Hematopoietic multipotent progenitor cell treated with erythropoietin and hydrocortisone succinate and interleukin-3 and kit ligand, for 8 days (in vitro differentiated cells): ENCODE data around the gene PPP1R36.
"Not testable (repeated sequence)": the region's sequence is repeated elsewhere in the genome, so short reads cannot be mapped to it uniquely, and the experiment has no call there.

ENCODE experiments used
- DNase-seq: peaks from one replicate; pipeline ENCODE4 v3.0.0-alpha.2; 2015

PPP1R36 gene

DNA sequence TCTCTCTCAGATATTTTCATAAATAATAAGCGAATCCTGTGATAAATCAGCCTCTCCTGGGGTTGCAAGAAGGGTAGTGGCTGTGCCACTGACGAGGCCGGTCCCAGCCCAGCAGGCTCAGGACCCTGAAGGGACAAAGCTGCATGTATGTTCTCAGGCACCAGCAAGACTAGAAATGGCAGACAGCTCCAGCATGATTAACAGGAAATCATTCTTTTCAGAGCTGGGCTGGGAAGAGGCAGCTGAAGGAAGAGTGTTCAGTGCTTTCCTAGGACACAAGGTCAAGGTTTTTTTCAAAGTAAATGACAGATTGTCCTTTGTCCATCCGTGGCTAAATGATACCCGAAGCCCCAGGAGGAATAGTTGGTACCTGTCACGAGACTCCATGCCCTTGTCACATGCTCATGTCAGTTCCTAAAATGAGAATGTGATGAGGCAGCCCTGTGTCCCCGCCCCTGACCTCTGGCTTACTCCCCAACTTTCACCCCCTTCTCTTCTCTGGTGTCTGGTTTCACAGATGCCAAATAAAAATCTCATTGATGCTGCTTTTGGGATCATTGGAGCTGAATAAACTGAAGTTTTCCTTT is 65.1 kb downstream of the PPP1R36 start:
- DNase-seq = no peak

DNA sequence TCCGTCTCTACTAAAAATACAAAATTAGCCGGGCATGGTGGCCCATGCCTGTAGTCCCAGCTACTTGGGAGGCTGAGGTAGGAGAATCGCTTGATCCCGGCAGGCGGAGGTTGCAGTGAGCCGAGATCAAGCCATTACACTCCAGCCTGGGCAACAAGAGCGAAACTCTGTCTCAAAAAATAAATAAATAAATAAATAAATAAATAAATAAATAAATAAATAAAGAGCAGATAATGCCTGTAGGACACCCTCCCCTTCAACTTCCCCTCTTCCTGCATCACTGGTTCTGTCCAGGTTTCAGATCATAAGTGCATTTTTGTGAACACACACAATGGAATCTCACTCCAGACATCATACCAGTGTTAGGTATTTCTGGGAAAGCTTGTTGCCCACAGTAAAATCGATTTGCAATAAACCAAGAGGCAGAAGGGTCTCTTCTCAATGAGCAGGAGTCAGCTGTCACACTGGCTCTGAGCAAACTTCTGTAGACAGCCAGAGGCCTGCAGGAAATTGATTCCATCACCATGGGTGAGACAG is 68.2 kb downstream of the PPP1R36 start:
- not testable (repeated sequence) for DNase-seq

DNA sequence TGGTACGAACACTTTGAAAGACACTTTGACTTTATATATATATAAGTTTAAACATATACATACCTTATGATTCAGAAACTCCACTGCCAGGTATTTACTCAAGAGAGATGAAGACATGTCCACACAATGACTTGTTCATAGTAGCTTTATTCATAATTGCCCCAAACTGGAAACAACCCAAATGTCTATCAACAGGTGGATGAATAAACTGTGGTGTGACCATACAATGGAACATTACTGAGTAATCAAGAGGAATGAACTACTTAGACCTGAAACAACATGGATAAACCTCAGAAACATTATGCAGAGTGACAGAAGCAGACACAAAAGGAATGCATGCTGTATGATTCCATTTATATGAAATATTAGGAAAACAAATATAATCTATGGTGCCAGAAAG is 71.1 kb downstream of the PPP1R36 start:
- no peak for DNase-seq

DNA sequence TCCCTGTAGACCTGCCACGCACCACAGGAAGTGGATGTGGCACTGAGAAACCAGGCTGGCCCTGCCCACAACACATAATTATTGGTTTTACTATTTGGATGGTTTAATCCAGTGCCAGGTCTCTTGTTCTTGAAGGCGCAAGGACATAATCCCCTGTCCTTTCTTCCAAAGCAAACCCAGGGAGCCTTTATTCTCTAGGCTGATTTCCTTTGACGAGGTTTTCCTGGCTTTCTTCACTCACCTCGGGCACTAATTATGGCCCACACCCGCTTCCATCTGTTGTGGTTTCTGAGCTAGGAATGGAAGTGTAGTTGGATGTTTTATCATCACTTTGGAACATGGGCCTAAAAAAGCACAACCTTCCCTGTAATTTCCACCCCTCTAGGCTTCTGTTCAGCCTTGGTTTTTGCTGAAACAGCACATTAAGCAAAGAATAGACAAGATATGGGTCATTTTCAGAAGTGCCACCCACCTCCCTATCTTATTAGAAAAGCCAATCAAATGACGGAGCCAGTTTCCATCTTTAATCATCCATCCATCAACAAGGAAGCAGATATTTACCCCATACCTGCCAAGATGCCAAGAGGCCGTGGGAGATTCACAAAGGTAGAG is 73.9 kb downstream of the PPP1R36 start:
- DNase-seq = no peak

DNA sequence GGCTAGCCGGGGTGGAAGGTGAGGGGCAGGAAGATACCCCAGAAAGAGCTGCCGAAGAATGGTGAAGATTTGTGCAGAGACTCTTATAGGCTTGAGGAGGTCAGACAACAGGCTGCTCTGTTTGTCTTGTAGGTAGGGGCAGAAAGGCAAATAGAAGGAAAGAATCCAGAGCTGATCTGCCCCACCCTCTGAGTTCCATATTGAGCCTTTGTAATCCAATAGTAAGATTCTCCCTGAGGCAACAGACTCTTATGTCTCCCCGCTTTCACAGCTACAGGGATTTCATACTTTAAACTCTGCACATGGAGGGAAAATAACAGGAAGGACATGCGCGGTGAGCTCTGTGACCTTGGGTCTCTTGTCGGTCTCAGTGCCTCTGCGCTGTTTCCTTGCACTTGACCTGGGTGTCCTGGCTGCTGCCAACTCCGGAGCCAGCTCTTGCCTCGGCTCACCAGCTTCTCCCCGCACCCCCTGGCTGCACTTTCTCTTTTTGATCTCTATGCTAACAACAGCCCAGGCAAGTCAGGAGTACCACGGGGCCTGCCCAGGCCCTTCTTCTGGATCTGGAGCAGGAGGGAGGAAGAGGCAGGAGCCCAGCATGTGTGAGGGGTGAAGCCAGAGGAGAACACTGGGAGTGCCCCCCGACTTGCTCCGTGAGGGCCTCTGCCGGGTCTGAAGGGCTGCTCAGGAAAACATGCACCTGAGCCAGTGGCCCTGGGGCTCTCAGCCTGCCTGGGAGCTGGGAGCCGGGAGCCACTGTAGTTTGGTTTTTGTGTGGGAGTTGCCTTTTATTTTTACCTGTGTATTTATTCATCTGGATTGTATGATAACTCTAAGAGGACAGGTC is 75.8 kb downstream of the PPP1R36 start:
- no peak for DNase-seq

DNA sequence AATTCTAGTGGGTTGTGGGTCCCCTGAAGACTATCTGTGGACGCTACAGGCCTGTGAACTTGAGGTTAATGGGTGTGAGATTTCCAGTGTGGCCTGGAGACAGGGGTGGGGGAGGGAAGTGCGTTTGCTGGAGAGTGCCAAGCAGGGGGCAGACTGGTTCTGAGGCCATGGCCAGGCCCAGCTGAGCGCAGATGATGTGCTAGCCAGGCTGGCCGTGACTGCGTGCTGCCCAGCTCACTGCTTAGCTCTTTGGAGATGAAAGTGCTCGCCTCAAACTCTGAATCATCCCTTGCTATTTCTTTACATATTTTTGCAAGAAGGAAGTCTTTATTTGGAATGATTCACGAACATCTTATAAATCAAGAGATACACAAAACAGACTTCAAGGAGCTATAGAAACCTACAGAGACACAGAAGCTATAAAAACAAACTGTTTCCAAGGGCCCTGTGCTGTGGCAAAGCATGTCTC is 79.2 kb downstream of the PPP1R36 start:
- no peak for DNase-seq

DNA sequence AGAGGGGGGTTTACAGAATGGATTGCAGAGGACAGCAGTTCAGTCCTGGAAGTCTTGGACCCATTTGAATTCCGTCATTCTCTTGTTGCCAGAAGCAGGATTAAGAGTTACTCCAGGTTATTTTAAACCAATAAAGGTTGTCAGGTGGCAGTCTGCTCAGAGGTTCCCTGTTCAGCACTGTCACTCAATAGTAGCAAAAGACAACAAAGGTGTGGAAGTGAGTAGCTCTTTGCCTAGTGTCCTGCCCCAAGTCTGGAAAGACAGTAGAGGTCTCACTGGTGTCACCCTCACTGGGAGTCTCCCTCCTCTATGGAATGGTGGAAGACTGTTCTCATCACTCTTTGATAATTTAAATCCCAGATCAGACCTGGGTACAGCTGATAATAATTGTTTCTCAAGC is 81.0 kb downstream of the PPP1R36 start:
- no peak for DNase-seq

DNA sequence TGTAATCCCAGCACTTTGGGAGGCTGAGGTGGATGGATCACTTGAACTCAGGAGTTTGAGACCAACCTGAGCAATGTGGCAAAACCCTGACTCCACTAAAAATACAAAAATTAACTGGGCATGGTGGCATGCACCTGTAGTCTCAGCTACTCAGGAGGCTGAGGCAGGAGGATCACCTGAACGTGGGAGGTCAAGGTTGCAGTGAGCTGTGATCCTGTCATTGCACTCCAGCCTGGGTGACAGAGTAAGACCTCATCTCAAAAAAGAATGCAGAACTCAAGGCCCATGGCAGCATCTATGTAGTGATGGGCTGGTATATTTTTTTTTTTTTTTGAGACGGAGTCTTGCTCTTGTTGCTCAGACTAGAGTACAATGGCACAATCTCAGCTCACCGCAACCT is 81.5 kb downstream of the PPP1R36 start:
- DNase-seq = not testable (repeated sequence)

DNA sequence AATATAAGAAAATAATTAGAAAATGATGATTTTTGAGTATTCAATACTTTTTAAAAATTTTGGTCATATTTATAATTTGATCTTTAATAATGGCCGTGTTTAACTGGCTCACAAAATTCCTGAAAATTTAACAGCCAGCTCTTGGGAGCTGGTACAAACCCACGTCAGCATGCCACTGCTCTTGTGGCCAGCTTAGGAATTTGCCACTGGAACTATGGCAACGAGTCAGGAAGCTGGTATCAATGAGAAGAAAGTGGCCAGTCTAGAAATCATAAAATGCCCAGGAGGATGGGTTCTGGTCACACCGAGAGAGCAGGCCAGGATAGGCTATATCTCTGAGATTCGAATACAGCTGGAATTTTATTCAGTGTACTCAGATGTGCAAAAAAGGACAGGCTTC is 82.3 kb downstream of the PPP1R36 start:
- no peak for DNase-seq

DNA sequence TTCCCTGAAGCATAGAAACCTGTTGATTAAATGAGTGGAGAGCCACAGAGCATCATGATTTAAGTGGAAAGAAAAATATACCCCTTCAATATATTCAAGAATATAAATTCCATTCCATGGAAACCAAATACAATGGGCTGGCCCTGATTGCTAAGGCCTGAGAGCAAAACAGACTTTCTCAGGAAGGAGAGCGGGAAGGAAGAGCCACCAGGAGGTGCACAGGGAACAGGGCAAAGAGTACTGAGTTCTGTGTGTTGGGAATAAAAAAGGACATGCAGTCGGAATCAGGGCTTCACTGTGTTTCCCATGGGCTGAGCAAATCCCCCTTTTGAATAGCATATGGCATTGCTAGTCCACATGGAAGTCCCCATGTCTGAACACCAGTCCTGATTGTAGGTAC is 84.8 kb downstream of the PPP1R36 start:
- no peak for DNase-seq

DNA sequence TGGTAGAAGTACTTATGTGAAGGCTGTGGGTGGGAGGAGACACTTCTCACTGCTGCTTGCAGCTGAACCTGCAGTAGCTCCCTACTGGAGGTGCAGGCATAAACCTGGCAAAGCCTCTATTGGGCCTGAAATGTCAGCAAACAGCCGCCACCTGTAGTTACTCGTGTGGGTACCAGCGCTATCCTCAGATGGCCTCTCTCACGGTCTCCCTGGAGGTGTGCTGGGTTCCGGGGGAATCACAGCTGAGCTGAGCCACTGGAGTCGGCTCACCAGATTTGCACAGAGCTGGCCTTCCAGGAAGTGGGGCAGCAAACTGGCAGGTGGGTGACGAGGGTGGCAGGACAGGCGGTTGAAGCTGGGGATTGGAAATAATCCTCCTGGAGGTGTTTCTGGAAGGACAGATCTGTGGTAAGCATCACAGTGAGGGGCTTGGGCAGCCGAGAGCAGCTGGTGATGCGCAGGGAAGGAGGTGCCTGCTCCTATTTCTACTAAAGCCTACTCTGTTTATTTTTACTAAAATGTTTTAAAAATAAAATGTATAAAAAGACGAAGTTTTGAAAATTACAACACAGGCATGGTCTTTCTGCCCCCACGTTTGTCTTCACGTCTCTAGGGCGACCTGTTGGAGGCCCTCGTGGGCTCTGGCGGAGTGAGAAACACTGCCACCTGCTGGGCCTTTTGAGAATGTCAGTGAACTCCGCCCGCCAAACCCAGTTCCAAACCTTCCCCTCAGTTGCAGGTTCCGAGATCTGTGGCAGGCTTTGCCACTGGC is 86.6 kb downstream of the PPP1R36 start:
- DNase-seq = peak; percentile 80

DNA sequence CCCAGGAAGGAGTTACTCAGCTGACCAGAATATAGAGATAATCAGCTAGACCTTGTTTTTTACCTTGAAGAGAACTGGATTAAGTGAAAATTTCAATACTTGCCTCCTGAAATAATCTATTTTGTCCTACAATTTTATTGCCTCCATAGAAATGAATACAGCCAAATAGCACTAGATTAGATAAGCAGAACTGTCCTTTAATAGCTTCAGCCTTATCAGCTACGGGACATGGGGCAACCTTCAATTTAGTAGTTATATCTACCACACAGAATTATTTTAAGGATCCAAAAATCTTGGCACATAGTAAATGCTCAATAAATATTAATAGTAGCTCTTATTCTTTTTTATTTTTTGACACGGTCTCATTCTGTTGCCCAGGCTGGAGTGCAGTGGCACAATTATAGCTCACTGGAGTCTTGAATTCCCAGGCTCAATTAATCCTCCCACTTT is 87.2 kb downstream of the PPP1R36 start:
- DNase-seq = no peak

DNA sequence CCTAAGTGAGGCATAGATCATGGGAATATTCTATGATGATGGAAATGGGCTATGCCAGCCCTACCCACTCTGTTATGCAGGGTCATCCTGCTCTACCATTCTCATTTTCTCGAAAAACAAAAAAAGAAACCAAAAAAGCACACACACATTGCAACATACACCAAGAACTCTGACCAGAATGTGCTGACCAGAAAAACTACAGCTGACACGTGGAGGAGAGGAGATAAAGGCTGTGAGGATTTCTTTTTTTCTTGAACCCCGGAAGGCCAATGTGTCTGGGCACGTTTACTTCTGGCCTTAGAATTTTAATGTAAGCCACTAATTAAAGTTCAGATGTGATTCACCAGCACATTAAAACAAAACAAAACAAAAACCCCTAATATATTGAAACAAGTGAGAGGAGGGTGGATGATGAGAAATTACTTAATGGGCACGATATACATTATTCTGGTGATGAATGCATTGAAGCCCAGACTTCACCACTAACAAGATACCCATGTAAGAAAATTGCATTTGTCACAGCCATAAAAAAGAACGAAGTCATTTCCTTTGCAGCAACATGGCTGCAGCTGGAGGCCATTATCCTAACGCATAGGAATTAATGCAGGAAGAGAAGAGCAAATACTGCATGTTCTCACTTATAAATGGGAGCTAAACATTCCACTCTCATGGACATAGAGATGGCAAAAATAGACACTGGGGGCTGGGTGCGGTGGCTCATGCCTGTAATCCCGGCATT is 88.1 kb downstream of the PPP1R36 start:
- no peak for DNase-seq

DNA sequence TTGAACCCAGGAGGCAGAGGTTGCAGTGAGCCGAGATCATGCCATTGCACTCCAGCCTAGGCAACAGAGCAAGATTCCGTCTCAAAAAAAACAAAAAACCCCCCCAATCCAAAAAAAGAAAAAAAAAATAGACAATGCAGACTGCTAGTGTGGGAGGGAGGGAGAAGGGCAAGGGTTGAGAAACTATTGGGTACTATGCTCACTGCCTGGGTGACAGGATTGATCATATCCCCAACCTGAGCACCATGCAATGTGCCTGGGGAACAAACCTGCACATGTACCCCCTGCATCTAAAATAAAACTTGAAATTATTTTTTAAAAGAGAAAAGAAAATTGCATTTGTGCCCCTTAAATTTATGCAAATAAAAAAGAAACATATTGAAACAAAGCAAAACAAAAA is 88.9 kb downstream of the PPP1R36 start:
- no peak for DNase-seq
